ENCODE measurements around the gene UBE3B. TPM values are rescaled to one million over a fixed set of nuclear protein-coding genes. Genes with fewer than 3 reads are reported as not detected.

UBE3B gene
- polyA plus RNA-seq, 3 donors = 8.0 to 15.1 (median 12.5) TPM

- no peak overlapping the region for H3K27ac ChIP-seq (ENCODE audit: low read depth, low read length)
- WGBS, 3 donors = 76 to 85% (median 77%) methylated on average over 9 of the region's 9 CpGs
Measured at GRCh38 chr12:109447482-109447881, 30.0 kb upstream of the UBE3B start.

GRCh38 chr12:109448272-109448671, 29.2 kb upstream of the UBE3B start:
- H3K27ac ChIP-seq (ENCODE audit: low read depth, low read length) = no peak overlapping the region
- WGBS, 3 donors = 68 to 82% (median 73%) methylated on average over 5 of the region's 5 CpGs

GRCh38 chr12:109448707-109449390, 28.6 kb upstream of the UBE3B start:
- H3K27ac ChIP-seq (ENCODE audit: low read depth, low read length) = no peak overlapping the region
- WGBS, 3 donors = 82 to 92% (median 91%) methylated on average over 8 of the region's 8 CpGs

GRCh38 chr12:109449845-109450532, 27.4 kb upstream of the UBE3B start:
- WGBS, 3 donors = 80 to 86% (median 83%) methylated on average over 16 of the region's 16 CpGs
- no peak overlapping the region for H3K27ac ChIP-seq (ENCODE audit: low read depth, low read length)

- no peak overlapping the region for H3K27ac ChIP-seq (ENCODE audit: low read depth, low read length)
- WGBS, 3 donors = 43 to 79% (median 46%) methylated on average over 4 of the region's 4 CpGs
Measured at GRCh38 chr12:109450980-109451379, 26.5 kb upstream of the UBE3B start.

- no peak overlapping the region for H3K27ac ChIP-seq (ENCODE audit: low read depth, low read length)
- WGBS, 3 donors = 86 to 89% (median 89%) methylated on average over 23 of the region's 23 CpGs
Measured at GRCh38 chr12:109451400-109451799, 26.0 kb upstream of the UBE3B start.

- WGBS, 3 donors = 79 to 86% (median 82%) methylated on average over 2 of the region's 2 CpGs
- H3K27ac ChIP-seq (ENCODE audit: low read depth, low read length) = no peak overlapping the region
Measured at GRCh38 chr12:109452489-109452888, 24.9 kb upstream of the UBE3B start.

GRCh38 chr12:109455706-109456105, 21.7 kb upstream of the UBE3B start:
- 69 to 93% (median 85%) methylated on average over 1 of the region's 1 CpG for WGBS, 3 donors
- H3K27ac ChIP-seq (ENCODE audit: low read depth, low read length) = no peak overlapping the region

GRCh38 chr12:109458086-109458485, 19.3 kb upstream of the UBE3B start:
- no peak overlapping the region for H3K27ac ChIP-seq (ENCODE audit: low read depth, low read length)
- 63 to 70% (median 64%) methylated on average over 4 of the region's 4 CpGs for WGBS, 3 donors

GRCh38 chr12:109458771-109459208, 18.6 kb upstream of the UBE3B start:
- no peak overlapping the region for H3K27ac ChIP-seq (ENCODE audit: low read depth, low read length)
- WGBS, 3 donors = 74 to 79% (median 78%) methylated on average over 6 of the region's 6 CpGs

GRCh38 chr12:109459247-109459646, 18.2 kb upstream of the UBE3B start:
- no peak overlapping the region for H3K27ac ChIP-seq (ENCODE audit: low read depth, low read length)
- 68 to 78% (median 77%) methylated on average over 6 of the region's 6 CpGs for WGBS, 3 donors

GRCh38 chr12:109460538-109460937, 16.9 kb upstream of the UBE3B start:
- WGBS, 3 donors = 87 to 93% (median 87%) methylated on average over 13 of the region's 13 CpGs
- peak overlapping the region; percentile 80 for H3K27ac ChIP-seq (ENCODE audit: low read depth, low read length)

- 49 to 72% (median 52%) methylated on average over 8 of the region's 8 CpGs for WGBS, 3 donors
- H3K27ac ChIP-seq (ENCODE audit: low read depth, low read length) = peak overlapping the region; percentile 80
Measured at GRCh38 chr12:109461049-109461845, 16.2 kb upstream of the UBE3B start.

- peak overlapping the region; percentile 91 for H3K27ac ChIP-seq (ENCODE audit: low read depth, low read length)
- 51 to 76% (median 56%) methylated on average over 13 of the region's 13 CpGs for WGBS, 3 donors
Measured at GRCh38 chr12:109461846-109462756, 15.3 kb upstream of the UBE3B start.

GRCh38 chr12:109462868-109463692, 14.4 kb upstream of the UBE3B start:
- H3K27ac ChIP-seq (ENCODE audit: low read depth, low read length) = peak overlapping the region; percentile 91
- WGBS, 3 donors = 18 to 41% (median 18%) methylated on average over 14 of the region's 14 CpGs

- WGBS, 3 donors = 42 to 56% (median 46%) methylated on average over 4 to 5 of the region's 5 CpGs
- H3K27ac ChIP-seq (ENCODE audit: low read depth, low read length) = peak overlapping the region; percentile 56
Measured at GRCh38 chr12:109463756-109464155, 13.7 kb upstream of the UBE3B start.

GRCh38 chr12:109464642-109465351, 12.6 kb upstream of the UBE3B start:
- WGBS, 3 donors = 89 to 91% (median 90%) methylated on average over 14 of the region's 14 CpGs
- no peak overlapping the region for H3K27ac ChIP-seq (ENCODE audit: low read depth, low read length)
